BE2C (cell line): ENCODE measurements around the gene TOMM7.

Experiments
- DNase-seq: peaks from one replicate; pipeline ENCODE4 v3.0.0-alpha.2; 2020
- H3K27me3 ChIP-seq: fragments of 250-450 bp; sonication (Bioruptor Pico); 2 replicates; pipeline ENCODE4 v1.5.1; 2020; ENCODE audit warnings: mild to moderate bottlenecking
- H3K36me3 ChIP-seq: fragments of 250-450 bp; sonication (Bioruptor Pico); 2 replicates; pipeline ENCODE4 v1.5.1; 2020; ENCODE audit warnings: mild to moderate bottlenecking
- H3K4me1 ChIP-seq: fragments of 250-450 bp; sonication (Bioruptor Pico); 2 replicates; pipeline ENCODE4 v1.5.1; 2020
- H3K4me3 ChIP-seq: 2 replicates; pipeline ENCODE4 v1.5.1; 2011; ENCODE audit warnings: low read depth, low read length
- H3K9me3 ChIP-seq: fragments of 250-450 bp; sonication (Bioruptor Pico); 2 replicates; pipeline ENCODE4 v1.5.1; 2020
- TF ChIP-seq, protein P1 (sequence below): IDR thresholded peaks from 2 replicates; pipeline ENCODE4 v1.5.1; 2012; ENCODE audit warnings: mild to moderate bottlenecking, low read depth, low read length

The TOMM7 gene

DNA sequence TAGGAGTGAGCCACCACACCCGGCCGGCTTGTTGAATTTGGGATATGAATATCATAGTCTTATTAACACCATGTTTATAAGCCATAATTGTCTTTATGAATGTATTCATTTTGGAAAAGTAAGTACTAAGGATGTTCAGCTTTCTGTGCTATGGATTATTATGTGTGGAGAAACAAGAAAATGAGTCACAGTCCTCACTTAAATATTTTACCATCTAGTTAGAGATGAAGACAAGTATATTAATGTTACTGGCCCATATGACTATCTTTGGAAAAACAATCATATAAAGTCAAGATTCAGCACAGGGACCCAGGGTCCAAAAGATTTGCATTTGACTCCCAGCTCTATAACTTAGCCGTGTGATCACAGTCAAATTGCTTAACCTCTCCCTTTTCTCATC, 9.8 kb upstream of the TOMM7 start:
- peaks cover 7% of the 10 kb centered on the region; the same call in 1 of the 2 replicates for H3K4me1 ChIP-seq
- TF ChIP-seq, protein P1, sequence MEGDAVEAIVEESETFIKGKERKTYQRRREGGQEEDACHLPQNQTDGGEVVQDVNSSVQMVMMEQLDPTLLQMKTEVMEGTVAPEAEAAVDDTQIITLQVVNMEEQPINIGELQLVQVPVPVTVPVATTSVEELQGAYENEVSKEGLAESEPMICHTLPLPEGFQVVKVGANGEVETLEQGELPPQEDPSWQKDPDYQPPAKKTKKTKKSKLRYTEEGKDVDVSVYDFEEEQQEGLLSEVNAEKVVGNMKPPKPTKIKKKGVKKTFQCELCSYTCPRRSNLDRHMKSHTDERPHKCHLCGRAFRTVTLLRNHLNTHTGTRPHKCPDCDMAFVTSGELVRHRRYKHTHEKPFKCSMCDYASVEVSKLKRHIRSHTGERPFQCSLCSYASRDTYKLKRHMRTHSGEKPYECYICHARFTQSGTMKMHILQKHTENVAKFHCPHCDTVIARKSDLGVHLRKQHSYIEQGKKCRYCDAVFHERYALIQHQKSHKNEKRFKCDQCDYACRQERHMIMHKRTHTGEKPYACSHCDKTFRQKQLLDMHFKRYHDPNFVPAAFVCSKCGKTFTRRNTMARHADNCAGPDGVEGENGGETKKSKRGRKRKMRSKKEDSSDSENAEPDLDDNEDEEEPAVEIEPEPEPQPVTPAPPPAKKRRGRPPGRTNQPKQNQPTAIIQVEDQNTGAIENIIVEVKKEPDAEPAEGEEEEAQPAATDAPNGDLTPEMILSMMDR, result no peak
- DNase-seq, result no peak

DNA sequence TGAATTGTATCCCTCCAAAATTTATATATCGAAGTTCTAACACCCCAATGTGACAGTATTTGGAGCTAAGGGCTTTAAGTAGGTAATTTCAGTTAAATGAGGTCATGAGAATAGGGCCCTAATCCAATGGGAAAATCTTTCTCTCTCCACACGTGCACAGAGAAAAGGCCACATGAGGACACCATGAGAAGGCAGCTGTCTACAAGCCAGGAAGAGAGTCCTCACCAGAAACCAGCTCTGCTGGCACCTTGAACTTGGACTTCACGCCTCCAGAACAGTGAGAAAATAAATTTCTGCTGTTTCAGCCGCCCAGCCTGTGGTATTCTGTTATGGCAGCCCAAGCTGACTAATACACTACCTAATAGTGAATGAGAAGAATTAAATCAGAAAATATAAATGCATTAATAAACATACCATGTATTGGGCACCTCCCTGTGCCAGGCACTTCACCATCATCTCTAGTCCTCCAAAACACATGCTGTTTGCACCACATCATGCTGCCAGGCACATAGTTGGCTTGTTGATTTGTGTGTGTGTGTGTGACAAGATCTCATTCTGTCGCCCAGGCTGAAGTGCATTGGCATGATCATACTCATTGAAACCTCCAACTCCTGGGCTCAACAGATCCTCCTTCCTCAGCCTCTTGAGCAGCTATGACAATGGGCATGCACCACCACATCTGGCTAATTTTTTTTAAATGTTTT, 9.1 kb upstream of the TOMM7 start:
- no peak overlapping the region for H3K4me3 ChIP-seq

More for the DNA sequence above, 9.8 kb upstream of the TOMM7 start:
- no peak overlapping the region for H3K4me3 ChIP-seq
- H3K27me3 ChIP-seq, result no peaks in the 10 kb centered on the region; the same call in 1 of the 2 replicates
- H3K36me3 ChIP-seq, result no peaks in the 10 kb centered on the region
- no peaks in the 10 kb centered on the region for H3K9me3 ChIP-seq

DNA sequence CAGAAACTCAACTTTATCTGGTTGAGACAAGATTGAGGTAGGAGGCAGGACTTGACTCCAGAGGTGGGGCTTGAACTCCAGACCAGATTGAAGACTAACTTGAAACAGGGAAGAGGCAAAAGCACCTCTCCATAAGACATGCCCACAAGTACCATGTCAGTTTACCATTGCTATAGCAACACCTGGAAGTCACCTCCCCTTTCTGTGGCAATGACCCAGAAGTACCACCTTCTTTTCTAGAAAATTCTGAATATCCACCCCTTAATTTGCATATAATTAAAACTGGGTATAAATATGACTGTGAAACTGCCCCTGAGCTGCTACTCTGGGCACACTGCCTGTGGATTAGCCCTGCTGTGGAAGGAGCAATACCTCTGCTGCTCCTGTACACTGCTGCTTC, 4.9 kb upstream of the TOMM7 start:
- Histone ChIP-seq H3K4me1 (no peaks in the 10 kb centered on the region), H3K36me3 (no peaks in the 10 kb centered on the region), H3K27me3 (no peaks in the 10 kb centered on the region; the same call in 1 of the 2 replicates), H3K4me3 (no peak overlapping the region), H3K9me3 (no peaks in the 10 kb centered on the region)
- TF ChIP-seq, protein P1, result no peak
- DNase-seq, result no peak

More for the DNA sequence above, 9.1 kb upstream of the TOMM7 start:
- Histone ChIP-seq H3K9me3 (no peaks in the 10 kb centered on the region), H3K27me3 (no peaks in the 10 kb centered on the region; the same call in 1 of the 2 replicates), H3K4me1 (peaks cover 7% of the 10 kb centered on the region; the same call in 1 of the 2 replicates), H3K36me3 (no peaks in the 10 kb centered on the region)
- TF ChIP-seq, protein P1, result no peak
- DNase-seq, result no peak

DNA sequence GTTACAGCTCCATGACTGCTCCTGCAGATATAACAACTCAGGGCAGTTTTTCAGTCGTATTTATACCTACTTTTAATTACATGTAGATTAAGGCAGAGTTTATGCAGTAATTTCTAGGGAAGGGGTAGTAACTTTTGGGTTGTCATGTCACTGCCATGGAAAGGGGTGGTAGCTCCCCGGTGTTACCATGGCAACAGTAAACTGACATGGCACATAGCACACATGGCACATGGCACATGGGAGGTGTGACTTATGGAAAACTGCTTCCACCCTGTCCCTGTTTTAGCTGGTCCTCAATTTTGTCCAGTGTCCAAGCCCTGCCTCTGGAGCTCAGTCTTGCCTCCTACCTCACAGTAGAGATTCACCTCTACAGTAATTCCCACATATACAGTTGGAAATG, 3.9 kb upstream of the TOMM7 start:
- TF ChIP-seq, protein P1, result no peak
- H3K4me3 ChIP-seq, result no peak overlapping the region
- H3K36me3 ChIP-seq, result no peaks in the 10 kb centered on the region
- no peaks in the 10 kb centered on the region for H3K9me3 ChIP-seq
- no peaks in the 10 kb centered on the region; the same call in 1 of the 2 replicates for H3K27me3 ChIP-seq
- no peaks in the 10 kb centered on the region for H3K4me1 ChIP-seq
- no peak for DNase-seq

DNA sequence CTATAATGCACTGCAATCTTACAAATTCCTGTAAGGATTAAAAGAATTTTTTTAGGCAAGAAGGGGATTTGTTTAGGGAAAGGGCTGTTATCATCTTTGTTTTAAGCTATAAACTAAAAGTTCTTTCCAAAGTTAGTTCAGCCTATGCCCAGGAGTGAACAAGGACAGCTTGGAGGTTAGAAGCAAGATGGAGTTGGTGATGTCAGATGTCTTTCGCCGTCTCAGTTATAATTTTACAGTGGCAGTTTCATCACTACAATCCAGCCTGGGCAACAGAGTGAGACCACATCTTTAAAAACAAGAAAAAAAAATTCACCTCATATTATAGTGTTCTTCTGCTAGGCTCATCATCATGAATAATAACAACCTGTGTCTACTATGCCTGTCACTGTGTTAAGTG, 2.1 kb upstream of the TOMM7 start:
- TF ChIP-seq, protein P1, result no peak
- no peak overlapping the region for H3K4me3 ChIP-seq
- DNase-seq, result no peak
- no peaks in the 10 kb centered on the region for H3K27me3 ChIP-seq
- no peaks in the 10 kb centered on the region for H3K9me3 ChIP-seq
- no peaks in the 10 kb centered on the region for H3K4me1 ChIP-seq
- H3K36me3 ChIP-seq, result no peaks in the 10 kb centered on the region

DNA sequence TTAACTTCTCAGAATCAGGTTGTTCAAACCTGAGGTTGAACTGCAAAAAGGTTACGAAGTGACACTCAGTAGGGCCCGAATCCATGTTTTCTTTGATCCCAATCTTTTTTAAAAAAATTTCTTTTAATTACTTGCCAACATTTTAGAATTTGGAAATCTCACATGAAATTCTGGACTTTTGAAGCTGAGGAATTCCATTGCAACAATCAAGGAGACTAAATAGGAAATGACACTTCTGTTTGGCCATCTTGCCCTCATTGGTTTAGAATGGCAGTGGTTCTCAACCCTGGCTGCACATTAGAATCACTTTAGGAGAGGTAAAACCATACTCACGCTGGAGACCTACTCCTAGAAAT, 471 bp upstream of the TOMM7 start:
- H3K36me3 ChIP-seq, result no peaks in the 10 kb centered on the region
- H3K4me3 ChIP-seq, result peak overlapping the region; percentile 95
- H3K27me3 ChIP-seq, result no peaks in the 10 kb centered on the region
- DNase-seq, result no peak
- H3K4me1 ChIP-seq, result no peaks in the 10 kb centered on the region
- H3K9me3 ChIP-seq, result no peaks in the 10 kb centered on the region
- TF ChIP-seq, protein P1, result no peak
